Thyroid gland (tissue), 4 donors: ENCODE results near the gene DCST1. TPM values are rescaled to one million over a fixed set of nuclear protein-coding genes. Genes with fewer than 3 reads are reported as not detected.
A peak's percentile ranks its signal among the peaks of the same experiment; 100 is the strongest.

ENCODE experiments used
- DNase-seq, 2 donors: peaks; one replicate each; pipeline ENCODE4 v3.0.0-alpha.2; 2019
- H3K27ac ChIP-seq, 3 donors: fragments of 200-600 bp; sonication (generic); 1 replicate in 2 of 3; 2 replicates in 1 of 3; pipeline ENCODE4 v1.5.1; 2016 to 2019; ENCODE audit warnings: mild to moderate bottlenecking in 1 of 3, moderate library complexity in 1 of 3
- H3K27me3 ChIP-seq: fragments of 200-600 bp; sonication (generic); one replicate; pipeline ENCODE4 v1.5.1; 2019
- H3K36me3 ChIP-seq, 2 donors: fragments of 200-600 bp; sonication (generic); one replicate each; pipeline ENCODE4 v1.5.1; 2016 to 2019
- H3K4me1 ChIP-seq, 2 donors: fragments of 200-600 bp; sonication (generic); one replicate each; pipeline ENCODE4 v1.5.1; 2017 to 2019
- H3K4me3 ChIP-seq, 3 donors: fragments of 200-600 bp; sonication (generic); replicated peaks in 1 of 3; 1 replicate in 2 of 3; 2 replicates in 1 of 3; pipeline ENCODE4 v1.5.1; 2016; ENCODE audit warnings: mild to moderate bottlenecking in 1 of 3
- H3K9me3 ChIP-seq: fragments of 200-600 bp; sonication (generic); one replicate; pipeline ENCODE4 v1.5.1; 2017
- POLR2A ChIP-seq, 2 donors: fragments of 450-650 bp; IDR thresholded peaks; one replicate each; pipeline ENCODE4 v1.6.1; 2017; ENCODE audit warnings: antibody characterized with exemption in 2 of 2, mild to moderate bottlenecking in 2 of 2, moderate library complexity in 1 of 2
- WGBS, 2 donors: methylation state at CpG; one replicate each; pipeline ENCODE4 v1.1.5; 2017; 5-methylcytosine and 5-hydroxymethylcytosine counted together
- intact Hi-C: fragments of 100-400 bp; cut with DNase I; formaldehyde crosslinking; loops from one replicate; pipeline ENCODE4 v1.15.1; 2023
- total RNA-seq, 4 donors: library from RNA; depleted of rRNA; stranded (reverse); fragments of >200 nt; gene quantifications; one replicate each; pipeline ENCODE4 v1.2.3, GENCODE V29; 2016
- TF ChIP-seq, protein P1 (sequence below), 6 experiments: fragments of 200-600 bp in 3 of 6; fragments of 450-650 bp in 3 of 6; sonication (generic) in 3 of 6; IDR thresholded peaks; one replicate each; pipeline ENCODE4 v1.5.1; 2016 to 2019; ENCODE audit warnings: antibody characterized with exemption in 6 of 6, mild to moderate bottlenecking in 2 of 6, inconsistent platforms in 1 of 6, moderate library complexity in 1 of 6

The DCST1 gene
- total RNA-seq, 4 donors from 2014 or later: 0.24 TPM; not detected in 3

DNA sequence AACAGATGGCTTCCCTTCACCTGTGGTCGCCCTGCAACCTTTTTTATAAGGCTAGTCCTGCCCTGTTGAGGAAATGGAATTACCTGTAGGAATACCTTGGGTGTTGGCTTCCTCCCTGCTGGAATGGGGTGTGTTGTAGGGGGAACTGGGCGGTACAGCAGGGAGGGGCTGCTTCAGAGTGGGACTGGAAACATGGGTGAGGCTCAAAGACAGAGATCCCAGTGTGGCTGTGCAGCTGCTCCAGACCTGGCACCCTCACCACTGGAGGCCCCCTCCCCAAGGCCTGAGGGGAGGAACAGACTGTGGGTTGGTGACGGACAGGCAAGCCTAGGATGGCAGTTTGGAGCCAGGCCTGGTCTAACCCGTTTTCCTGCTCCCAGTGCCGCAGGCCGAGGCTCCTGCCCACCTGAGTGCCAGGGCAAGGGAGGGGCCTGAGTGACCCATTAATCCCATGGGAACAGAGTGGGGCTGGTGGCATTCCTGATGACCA lies 49.5 kb downstream of the DCST1 start:
- Histone ChIP-seq H3K27me3 (peaks cover 42% of the 10 kb centered on the region), H3K4me3 (no peak overlapping the region), H3K9me3 (no peaks in the 10 kb centered on the region), H3K27ac (no peak overlapping the region), H3K36me3 (no peaks in the 10 kb centered on the region), H3K4me1 (peaks cover 50 to 75% of the 10 kb centered on the region in 2 donors)
- 66% methylated on average over 3 to 6 of the region's 6 CpGs for WGBS, 2 donors
- no peak for DNase-seq
- TF ChIP-seq, protein P1, sequence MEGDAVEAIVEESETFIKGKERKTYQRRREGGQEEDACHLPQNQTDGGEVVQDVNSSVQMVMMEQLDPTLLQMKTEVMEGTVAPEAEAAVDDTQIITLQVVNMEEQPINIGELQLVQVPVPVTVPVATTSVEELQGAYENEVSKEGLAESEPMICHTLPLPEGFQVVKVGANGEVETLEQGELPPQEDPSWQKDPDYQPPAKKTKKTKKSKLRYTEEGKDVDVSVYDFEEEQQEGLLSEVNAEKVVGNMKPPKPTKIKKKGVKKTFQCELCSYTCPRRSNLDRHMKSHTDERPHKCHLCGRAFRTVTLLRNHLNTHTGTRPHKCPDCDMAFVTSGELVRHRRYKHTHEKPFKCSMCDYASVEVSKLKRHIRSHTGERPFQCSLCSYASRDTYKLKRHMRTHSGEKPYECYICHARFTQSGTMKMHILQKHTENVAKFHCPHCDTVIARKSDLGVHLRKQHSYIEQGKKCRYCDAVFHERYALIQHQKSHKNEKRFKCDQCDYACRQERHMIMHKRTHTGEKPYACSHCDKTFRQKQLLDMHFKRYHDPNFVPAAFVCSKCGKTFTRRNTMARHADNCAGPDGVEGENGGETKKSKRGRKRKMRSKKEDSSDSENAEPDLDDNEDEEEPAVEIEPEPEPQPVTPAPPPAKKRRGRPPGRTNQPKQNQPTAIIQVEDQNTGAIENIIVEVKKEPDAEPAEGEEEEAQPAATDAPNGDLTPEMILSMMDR (IDR thresholded peaks at IDR 0.05): no peak
- no peak for TF ChIP-seq POLR2A (IDR thresholded peaks at IDR 0.05)
- intact Hi-C loops: loop anchor here (5.0 kb wide), 1 partner anchor 36 kb away; no protein-coding TSS in a partner anchor

DNA sequence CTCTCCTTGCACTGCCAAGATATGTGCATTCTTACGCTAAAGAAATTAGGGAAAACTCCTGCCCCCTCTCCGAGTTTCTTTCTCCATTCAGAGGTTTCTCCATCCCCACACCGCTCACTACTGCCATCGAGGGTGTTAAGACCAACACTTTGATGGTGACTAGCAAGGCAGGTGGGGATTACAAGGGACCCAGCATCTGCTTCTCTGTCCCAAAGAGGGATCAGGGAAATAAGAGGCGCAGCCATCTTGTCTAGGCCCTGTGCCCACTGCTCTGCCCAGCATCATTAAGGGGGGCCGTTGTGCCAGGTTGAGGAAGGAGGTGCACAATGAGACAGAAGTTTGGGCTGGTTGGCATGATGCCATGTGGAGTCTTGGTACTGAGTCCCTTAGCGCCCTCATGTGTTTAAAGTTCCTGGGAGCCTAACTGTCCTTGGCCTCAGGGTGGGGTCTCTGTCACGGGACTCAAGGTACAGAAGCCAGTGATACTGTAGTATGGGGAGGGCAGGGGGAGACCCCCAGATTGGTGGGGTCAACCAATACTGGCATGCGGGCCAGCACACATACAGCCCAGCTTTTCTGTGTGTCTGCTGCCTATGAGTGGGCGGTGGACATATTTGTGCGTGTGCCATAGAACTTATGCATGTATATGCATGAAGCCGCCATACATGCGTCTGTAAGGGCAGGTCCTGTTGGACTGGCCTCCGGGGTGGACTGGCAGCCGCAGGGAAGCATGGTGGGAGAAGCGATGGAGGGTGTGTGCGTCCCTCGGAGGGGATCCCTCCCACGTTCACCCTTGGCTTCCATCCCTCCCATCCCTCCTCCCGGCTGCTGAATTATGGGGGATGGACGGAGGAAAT lies 50.5 kb downstream of the DCST1 start:
- H3K9me3 ChIP-seq: no peaks in the 10 kb centered on the region
- H3K36me3 ChIP-seq: no peaks in the 10 kb centered on the region
- no peak for DNase-seq
- WGBS, 2 donors: 30 to 33% methylated on average over 16 to 20 of the region's 21 CpGs
- H3K27me3 ChIP-seq: peaks cover 42% of the 10 kb centered on the region
- TF ChIP-seq, protein P1 (IDR thresholded peaks at IDR 0.05): no peak
- TF ChIP-seq POLR2A (IDR thresholded peaks at IDR 0.05): no peak
- peaks cover 46 to 66% of the 10 kb centered on the region in 2 donors for H3K4me1 ChIP-seq
- H3K27ac ChIP-seq: no peak overlapping the region
- H3K4me3 ChIP-seq: peak overlapping the region in 1 of 3 donors; percentile 51
- intact Hi-C loops: loop anchor here (2.0 to 5.0 kb wide), 2 partner anchors 21 to 37 kb away; partner anchors contain the start of gene EFNA4

DNA sequence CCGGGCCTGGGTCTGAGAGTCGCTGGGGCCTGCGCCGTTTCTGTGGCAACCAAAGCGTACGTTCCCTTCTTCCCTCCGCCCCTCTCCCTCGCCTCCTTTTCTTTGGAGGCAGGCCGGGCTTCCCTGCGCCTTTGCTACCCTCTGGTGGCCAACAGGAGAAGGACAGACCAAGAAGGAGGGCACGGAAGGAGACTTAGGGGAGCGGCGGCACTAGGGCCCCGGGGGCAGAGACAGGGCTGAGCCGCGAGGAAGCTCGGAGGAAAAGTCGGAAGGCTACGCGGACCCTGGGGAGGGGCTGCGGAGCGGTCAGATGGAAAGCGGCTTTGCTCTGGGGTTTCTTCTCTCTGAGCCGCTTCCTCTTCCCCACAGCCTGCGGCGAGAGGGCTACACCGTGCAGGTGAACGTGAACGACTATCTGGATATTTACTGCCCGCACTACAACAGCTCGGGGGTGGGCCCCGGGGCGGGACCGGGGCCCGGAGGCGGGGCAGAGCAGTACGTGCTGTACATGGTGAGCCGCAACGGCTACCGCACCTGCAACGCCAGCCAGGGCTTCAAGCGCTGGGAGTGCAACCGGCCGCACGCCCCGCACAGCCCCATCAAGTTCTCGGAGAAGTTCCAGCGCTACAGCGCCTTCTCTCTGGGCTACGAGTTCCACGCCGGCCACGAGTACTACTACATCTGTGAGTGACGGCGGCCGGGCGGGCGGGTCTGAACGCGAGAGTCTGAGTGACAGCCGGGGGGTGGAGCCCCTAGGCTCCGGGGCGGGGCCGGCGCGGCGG lies 51.3 kb downstream of the DCST1 start:
- H3K4me3 ChIP-seq: peak overlapping the region; percentile 51 to 83 (median 58)
- H3K9me3 ChIP-seq: no peaks in the 10 kb centered on the region
- H3K27ac ChIP-seq: peak overlapping the region; percentile 80 to 87 (median 81)
- no peaks in the 10 kb centered on the region for H3K36me3 ChIP-seq
- intact Hi-C loops: loop anchor here (2.0 to 5.0 kb wide), 2 partner anchors 22 to 38 kb away; partner anchors contain the start of gene EFNA4
- H3K27me3 ChIP-seq: peaks cover 38% of the 10 kb centered on the region
- peaks cover 38 to 58% of the 10 kb centered on the region in 2 donors for H3K4me1 ChIP-seq
- 1% methylated on average over 39 to 49 of the region's 67 CpGs for WGBS, 2 donors
- DNase-seq: peak; percentile 95 to 96
- TF ChIP-seq, protein P1 (IDR thresholded peaks at IDR 0.05): peak; percentile 90 to 98 (median 96)
- TF ChIP-seq POLR2A (IDR thresholded peaks at IDR 0.05): peak in 1 of 2 donors; percentile 58

- no peak for TF ChIP-seq POLR2A (IDR thresholded peaks at IDR 0.05)
- TF ChIP-seq, protein P1 (IDR thresholded peaks at IDR 0.05): no peak
- Histone ChIP-seq H3K9me3 (no peaks in the 10 kb centered on the region), H3K36me3 (no peaks in the 10 kb centered on the region), H3K4me3 (peak overlapping the region; percentile 51 to 83 (median 58)), H3K27me3 (peaks cover 31% of the 10 kb centered on the region), H3K27ac (peak overlapping the region; percentile 63 to 87 (median 81)), H3K4me1 (peaks cover 31 to 51% of the 10 kb centered on the region in 2 donors)
- intact Hi-C loops: loop anchor here (2.0 kb wide), 1 partner anchor 23 kb away; the partner anchor contains the start of gene EFNA4
- peak; percentile 70 to 76 for DNase-seq
- WGBS, 2 donors: 0 to 4% methylated on average over 22 to 24 of the region's 32 CpGs
These were observed 52.0 kb downstream of the DCST1 start for GRCh38 chr1:155085504-155086127.
